Stimulated activated CD8-positive, alpha-beta memory T cell treated with anti-CD3 and anti-CD28 coated beads, Interleukin-2, amount 100 ng/mL, for 1 hour (primary cell): ENCODE results near the gene CD86.

ENCODE experiments used
- DNase-seq, 2 donors: peaks; one replicate each; pipeline ENCODE4 v3.0.0-alpha.2; 2020; ENCODE audit warnings: low read depth in 2 of 2

CD86 gene

DNA sequence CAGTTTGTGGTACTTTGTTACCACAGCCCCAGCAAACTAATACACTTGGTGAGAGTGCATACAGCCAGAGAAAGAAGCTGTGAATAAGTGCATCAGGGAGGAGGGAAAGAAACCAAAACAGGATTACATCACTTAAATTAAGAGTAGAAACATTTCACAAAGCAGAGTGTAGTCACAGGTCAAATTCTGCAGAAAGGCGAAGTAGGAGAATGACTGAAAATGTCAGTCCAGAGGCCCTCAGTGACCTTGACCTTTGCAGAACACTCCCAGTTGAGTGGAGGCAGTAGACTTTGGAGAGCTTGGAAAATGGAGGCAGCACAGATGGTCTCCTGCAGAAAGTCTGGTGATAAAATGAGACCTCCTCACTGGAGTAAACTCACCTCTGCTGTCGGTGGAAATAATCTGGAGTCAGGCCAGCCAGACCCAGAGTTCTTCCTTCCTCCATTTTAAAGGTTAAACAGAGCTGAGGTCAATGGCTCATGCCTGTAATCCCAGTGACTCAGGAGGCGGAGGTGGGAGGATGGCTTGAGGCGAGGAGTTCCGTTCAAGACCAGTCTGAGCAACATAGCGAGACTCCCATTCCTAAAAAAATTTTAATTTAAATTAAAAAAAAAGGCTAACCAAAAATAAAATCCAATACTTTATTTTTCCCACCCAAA, 5.0 kb downstream of the CD86 start:
- DNase-seq: no peak

- DNase-seq: no peak
Measured at GRCh38 chr3:122063908-122064307, 8.7 kb downstream of the CD86 start.

DNA sequence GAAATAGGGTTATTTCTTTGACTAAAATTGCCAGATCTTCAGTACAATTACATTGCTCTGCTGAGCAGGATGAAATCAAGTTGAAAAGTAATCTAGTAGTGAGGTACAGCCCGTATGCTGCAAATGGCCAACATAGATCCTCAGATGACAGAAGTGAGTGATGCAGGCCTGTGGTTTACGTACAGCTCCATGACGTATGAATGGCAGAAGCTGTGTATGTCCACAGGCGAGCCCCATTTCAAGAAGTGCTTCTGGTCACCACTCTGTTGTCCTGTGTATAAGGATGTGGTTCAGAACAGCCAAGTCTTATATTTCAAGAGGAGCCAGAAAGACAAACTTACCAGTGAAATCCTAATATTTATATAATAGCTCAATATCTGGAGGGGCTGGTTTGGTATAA, 9.2 kb downstream of the CD86 start:
- no peak for DNase-seq

- no peak for DNase-seq
Measured at GRCh38 chr3:122066331-122067213, 11.4 kb downstream of the CD86 start.

- no peak for DNase-seq
Measured at GRCh38 chr3:122067214-122067550, 12.0 kb downstream of the CD86 start.

DNA sequence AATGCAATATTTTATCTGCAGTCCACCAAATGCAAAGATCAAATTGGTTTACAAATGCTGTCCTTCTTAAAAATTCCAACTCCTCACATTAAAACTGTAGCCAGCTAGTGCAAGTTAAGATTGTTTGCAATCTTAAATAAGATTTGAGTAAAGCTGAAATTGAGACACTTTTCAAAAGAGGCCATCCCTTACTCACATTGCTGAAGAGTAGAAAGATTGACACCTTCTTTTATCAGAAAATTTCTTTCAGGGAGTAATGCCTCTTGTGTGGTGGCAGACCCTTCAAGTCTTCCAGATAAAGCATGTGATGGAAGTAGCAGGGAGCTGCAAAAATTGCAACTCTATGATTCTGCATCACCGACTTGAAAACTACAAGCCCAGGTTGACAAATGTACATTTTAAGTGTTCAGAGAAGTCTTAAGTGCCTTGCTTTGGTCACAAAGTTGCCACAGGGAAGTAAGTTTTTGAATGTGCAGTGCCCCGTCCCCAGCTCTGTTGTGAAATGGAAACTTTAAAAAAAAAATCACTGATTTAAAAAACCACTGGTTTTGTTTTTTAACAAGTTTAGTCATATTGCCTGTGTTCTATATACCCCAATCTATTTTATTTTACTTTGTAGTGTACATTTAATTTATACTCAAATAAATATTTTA, 12.6 kb downstream of the CD86 start:
- DNase-seq: no peak

DNA sequence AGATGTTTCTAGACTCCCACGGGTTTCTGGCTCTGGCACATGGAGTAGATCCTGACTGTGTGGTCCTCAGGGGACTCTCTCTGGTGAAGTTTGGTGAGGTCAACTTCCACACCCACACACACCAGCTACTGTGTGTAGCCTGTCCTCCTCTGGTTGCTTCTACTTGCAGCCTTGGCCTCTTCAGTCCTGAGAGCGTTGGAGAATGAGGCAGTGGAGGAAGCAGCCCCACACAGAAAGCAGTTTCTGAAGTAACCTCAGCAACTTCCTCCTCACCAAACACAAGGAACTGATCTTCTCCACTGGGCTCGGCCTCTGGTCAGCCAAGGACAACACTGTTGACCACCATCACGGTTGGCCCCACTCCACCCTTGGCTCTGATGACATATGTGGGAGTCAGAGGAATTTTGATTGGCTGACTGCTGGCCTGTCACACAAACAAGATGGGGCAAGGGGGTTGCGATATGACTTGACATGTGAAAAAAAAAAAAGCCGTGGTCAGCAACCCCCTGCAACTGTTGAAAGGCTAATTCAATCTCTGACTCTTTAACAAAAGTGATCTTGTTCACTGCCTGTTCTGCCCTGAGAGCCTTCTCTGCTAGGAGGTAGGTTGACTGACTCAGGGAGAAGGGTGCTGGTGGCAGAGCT, 19.6 kb downstream of the CD86 start:
- no peak for DNase-seq

GRCh38 chr3:122076491-122077292, 21.5 kb downstream of the CD86 start:
- no peak for DNase-seq

DNA sequence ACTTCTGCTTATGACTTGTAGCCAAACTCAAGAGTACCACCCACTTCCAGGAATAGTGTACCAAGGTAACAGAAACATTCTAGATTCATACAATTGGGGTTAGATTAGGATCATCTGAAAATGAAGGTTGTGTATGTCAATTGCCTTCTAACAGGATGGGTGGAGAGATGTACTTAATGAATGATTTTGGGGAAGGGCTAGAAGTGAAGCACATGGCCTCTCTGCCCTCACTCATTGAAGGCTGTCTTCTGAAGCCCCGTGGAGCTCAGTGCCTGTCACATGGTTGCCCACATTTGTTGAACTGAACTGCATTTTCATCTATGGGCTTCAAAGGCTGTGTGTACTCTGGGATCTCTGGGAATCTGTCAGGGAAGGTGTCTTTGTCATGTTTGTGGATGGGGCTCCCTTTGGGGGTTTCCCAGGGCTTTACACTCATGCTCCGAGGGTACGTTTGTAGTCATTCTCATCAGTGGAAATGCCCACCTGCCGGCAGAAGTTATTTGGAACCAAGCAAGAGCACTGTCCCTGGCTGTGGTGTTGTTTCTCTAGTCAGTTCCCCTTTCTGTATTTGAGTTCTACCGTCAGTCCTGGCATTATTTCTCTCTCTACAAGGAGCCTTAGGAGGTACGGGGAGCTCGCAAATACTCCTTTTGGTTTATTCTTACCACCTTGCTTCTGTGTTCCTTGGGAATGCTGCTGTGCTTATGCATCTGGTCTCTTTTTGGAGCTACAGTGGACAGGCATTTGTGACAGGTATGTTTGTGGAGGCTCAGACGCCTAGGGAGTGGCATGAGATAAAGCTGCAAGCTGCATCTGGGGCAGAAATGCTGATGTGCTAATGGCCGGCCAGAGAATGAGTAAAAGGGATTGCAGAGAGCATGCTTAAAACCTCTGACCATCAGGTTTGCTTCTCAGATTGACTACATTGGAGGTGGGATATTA, 22.4 kb downstream of the CD86 start:
- no peak for DNase-seq

DNA sequence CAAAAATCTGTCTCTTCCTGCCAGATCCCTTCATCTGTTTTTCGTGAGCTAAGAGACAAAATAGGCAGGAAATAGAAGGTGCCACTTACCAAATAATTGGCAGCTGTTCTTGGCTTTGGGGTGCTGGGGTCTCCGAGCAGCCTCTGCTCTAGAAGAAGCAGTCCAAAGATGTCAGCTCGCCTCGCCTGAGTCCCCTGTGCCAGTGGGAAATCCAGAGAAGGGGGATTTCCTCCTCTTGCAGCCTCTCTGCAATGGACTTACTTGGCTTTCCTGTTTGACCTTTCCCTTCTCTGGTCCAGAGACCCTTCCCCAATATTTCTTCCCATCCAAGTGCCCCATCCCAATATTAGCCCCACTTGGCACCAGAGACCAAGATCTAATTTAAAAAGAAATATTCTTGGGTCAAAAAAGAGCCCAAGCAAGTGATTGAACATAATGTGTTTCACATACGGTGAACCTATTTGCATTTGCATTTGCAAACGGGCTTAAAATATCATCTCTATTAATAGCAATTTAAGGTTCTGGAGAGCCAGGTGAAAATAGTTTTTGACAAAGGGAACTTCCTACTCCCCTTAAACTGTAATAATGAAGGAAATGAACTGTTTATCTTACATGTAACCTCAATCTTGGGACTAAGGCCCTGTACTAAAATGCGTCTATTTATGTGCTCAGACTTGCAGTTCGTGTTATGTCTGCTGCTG, 23.2 kb downstream of the CD86 start:
- DNase-seq: no peak

DNA sequence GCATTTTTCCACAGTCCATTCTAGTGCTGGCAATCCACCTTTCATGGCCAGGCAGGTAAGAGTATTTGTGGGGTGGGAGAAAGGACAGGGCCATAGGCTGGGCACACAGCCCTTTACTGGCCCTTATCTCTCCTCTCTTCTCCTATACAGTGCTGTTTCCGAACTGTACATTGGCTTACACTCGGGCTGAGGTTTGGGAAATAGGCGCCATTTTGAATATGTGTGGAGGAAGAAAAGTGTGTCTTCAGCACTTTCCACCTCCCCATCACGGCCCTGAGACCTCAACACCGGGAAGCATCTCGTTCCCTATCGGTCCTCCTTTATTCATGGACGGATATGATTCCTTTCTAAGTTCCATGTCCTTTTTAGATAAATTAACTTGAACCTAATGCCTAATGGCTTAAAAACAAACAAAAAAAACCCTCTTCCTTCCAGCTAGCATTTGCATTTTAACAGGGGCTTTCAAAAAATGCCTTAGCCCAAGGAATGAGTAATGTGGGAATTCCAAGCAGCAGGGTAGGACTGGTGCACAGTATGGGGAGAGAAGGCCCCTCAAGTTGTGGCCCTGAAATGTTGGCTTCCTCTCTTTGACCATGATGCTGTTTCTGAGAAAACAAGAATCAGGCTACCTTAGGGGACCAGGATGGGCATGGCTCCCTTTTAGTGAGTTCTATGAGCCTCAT, 24.5 kb downstream of the CD86 start:
- DNase-seq: no peak

DNA sequence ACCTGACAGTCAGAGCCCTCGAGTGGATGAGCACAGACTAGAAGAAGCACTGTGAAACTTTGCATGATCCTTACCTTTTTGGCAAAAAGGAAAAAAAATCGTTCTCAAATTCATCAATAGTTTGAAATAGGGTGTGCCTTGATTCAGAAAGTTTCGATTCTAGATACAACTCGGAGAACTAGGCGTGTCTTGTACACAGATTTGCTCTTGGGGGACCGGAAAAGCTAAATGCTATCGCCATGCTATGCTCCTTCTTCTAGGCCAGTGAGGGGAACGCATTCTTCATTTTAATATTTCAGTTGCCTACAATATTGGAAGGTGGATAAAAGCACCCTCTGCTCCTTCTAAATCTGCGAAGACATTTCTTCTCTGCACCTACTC, 25.0 kb downstream of the CD86 start:
- DNase-seq: no peak

- no peak for DNase-seq
Measured at GRCh38 chr3:122081543-122082247, 26.5 kb downstream of the CD86 start.

DNA sequence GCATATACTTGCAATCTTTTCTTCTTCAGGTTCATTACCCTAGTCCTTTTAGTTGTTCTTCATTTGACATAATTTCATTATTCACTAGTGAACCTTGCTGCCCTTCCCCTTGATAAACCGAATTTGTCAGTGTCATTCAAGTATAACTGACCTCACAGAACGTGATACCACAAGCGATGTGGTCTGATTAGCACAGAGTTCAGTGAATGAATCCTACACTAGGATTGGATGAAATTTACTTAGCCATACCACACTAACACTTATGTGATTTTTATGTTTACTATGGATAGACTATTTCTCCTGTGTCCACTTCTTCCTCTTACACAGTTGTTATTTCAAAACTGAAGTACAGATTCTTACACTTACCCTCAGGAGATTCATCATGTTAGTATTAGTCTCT, 27.2 kb downstream of the CD86 start:
- DNase-seq: no peak

GRCh38 chr3:122084799-122085198, 29.6 kb downstream of the CD86 start:
- no peak for DNase-seq

DNA sequence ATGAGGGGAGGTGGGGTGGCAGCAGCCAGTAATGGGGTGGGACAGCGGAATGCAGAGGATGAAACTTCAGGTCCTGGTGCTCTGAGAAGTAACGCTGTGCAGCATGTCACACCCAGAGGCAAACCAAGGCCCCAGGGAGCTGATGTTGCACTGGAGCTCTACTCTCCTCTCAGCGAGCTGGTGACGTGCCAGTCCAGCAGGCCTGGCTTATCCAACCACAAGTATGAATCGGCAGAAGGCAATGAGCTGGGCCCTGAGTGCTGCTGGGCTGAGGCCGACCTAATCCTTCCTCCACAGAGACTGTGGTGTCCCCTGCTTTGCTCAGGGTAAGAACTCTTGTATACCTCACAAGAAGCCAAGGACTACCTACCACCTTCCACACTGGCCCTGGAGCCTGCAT, 30.5 kb downstream of the CD86 start:
- DNase-seq: no peak

DNA sequence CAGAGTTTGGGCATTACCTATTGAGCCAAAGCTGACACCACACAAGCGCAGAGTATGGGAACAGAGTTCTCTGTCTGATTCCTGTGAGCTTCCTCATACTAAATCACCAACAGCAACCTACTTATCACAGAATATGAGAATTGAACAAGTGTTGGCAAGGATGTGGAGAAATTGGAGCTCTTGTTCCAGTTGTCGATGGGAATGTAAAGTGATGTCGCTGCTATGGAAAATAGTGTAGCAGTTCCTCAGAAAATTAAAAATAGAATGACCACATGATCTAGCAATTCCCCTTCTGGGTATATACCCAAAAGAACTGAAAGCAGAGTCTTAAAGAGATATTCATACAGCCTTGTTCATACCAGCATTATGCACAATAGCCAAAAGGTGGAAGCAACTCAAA, 33.4 kb downstream of the CD86 start:
- DNase-seq: no peak

- no peak for DNase-seq
Measured at GRCh38 chr3:122091602-122092295, 36.6 kb downstream of the CD86 start.
